Body of pancreas (tissue), 4 donors: Measurements from ENCODE around the gene LPP. TPM values are rescaled to one million over a fixed set of nuclear protein-coding genes. Genes with fewer than 3 reads are reported as not detected.

Experiments
- ATAC-seq: fragments of 150-250 bp; one replicate; pipeline ENCODE4 v1.9.1; 2016
- DNase-seq, 4 donors: peaks; one replicate each; pipeline ENCODE4 v3.0.0-alpha.2; 2019
- H3K27ac ChIP-seq, 4 donors: fragments of 200-600 bp; sonication (generic); 1 replicate in 3 of 4; 2 replicates in 1 of 4; pipeline versions ENCODE4 v1.5.1 to v1.6.1; 2016 to 2019; ENCODE audit warnings: mild to moderate bottlenecking in 1 of 4, mixed read lengths in 1 of 4, moderate library complexity in 1 of 4
- H3K27me3 ChIP-seq, 2 donors: fragments of 200-600 bp; sonication (generic); one replicate each; pipeline ENCODE4 v1.6.0; 2016; ENCODE audit warnings: mild to moderate bottlenecking in 1 of 2
- H3K36me3 ChIP-seq, 2 donors: fragments of 200-600 bp; sonication (generic); replicated peaks in 1 of 2; 2 replicates each; pipeline ENCODE4 v1.5.1; 2016; ENCODE audit warnings: low read depth in 2 of 2; ENCODE audit not compliant: insufficient read depth in 1 of 2
- H3K4me1 ChIP-seq: fragments of 200-600 bp; sonication (generic); one replicate; pipeline ENCODE4 v1.6.0; 2016
- H3K4me3 ChIP-seq, 2 donors: fragments of 200-600 bp; sonication (generic); 1 replicate in 1 of 2; 2 replicates in 1 of 2; pipeline ENCODE4 v1.5.1; 2016 to 2019
- H3K9me3 ChIP-seq, 3 donors: fragments of 200-600 bp; sonication (generic); 1 replicate in 2 of 3; 2 replicates in 1 of 3; pipeline ENCODE4 v1.5.1; 2016
- CTCF ChIP-seq, 7 experiments: fragments of 450-650 bp in 4 of 7; fragments of 200-600 bp in 3 of 7; sonication (generic) in 3 of 7; IDR thresholded peaks; one replicate each; pipeline ENCODE4 v1.5.1; 2016 to 2019; ENCODE audit warnings: antibody characterized with exemption in 7 of 7
- POLR2A ChIP-seq, 3 donors: fragments of 450-650 bp; IDR thresholded peaks; one replicate each; pipeline ENCODE4 v1.6.1; 2016; ENCODE audit warnings: antibody characterized with exemption in 3 of 3, mild to moderate bottlenecking in 2 of 3
- WGBS, 2 donors: methylation state at CpG; one replicate each; pipeline ENCODE4 v1.1.5; 2017; 5-methylcytosine and 5-hydroxymethylcytosine counted together
- intact Hi-C: fragments of 100-400 bp; cut with DNase I; formaldehyde crosslinking; loops from one replicate; pipeline ENCODE4 v1.15.1; 2023
- total RNA-seq, 2 donors: library from RNA; depleted of rRNA; stranded (reverse); fragments of >200 nt; gene quantifications; one replicate each; pipeline ENCODE4 v1.1.0, GENCODE V29; 2016

The LPP gene
- total RNA-seq, 2 donors from 2014 or later: 60.6 to 65.1 TPM

GRCh38 chr3:188627652-188628051 is 473.7 kb downstream of the LPP start:
- Histone ChIP-seq H3K27me3 (no peaks in the 10 kb centered on the region), H3K4me1 (peaks cover 10% of the 10 kb centered on the region), H3K27ac (no peak overlapping the region), H3K9me3 (no peaks in the 10 kb centered on the region), H3K4me3 (no peak overlapping the region), H3K36me3 (no peaks in the 10 kb centered on the region)
- ATAC-seq: no peak
- no peak for DNase-seq
- intact Hi-C loops: no loop called here
- no peak for TF ChIP-seq CTCF (IDR thresholded peaks at IDR 0.05)
- no peak for TF ChIP-seq POLR2A (IDR thresholded peaks at IDR 0.05)

- WGBS, 2 donors: 95 to 97% methylated on average over 5 of the region's 5 CpGs
- Histone ChIP-seq H3K27ac (no peak overlapping the region), H3K36me3 (no peaks in the 10 kb centered on the region), H3K4me1 (peaks cover 19% of the 10 kb centered on the region), H3K27me3 (no peaks in the 10 kb centered on the region), H3K9me3 (no peaks in the 10 kb centered on the region), H3K4me3 (no peak overlapping the region)
- TF ChIP-seq POLR2A (IDR thresholded peaks at IDR 0.05) (no peak), CTCF (IDR thresholded peaks at IDR 0.05) (no peak)
- intact Hi-C loops: no loop called here
- ATAC-seq: no peak
- DNase-seq: no peak
Measured at GRCh38 chr3:188631291-188632010, 477.5 kb downstream of the LPP start.

GRCh38 chr3:188633206-188633605 is 479.2 kb downstream of the LPP start:
- H3K9me3 ChIP-seq: no peaks in the 10 kb centered on the region
- H3K27me3 ChIP-seq: no peaks in the 10 kb centered on the region
- H3K4me3 ChIP-seq: no peak overlapping the region
- intact Hi-C loops: no loop called here
- H3K27ac ChIP-seq: no peak overlapping the region
- DNase-seq (no peak), ATAC-seq (no peak)
- peaks cover 20% of the 10 kb centered on the region for H3K4me1 ChIP-seq
- H3K36me3 ChIP-seq: no peaks in the 10 kb centered on the region
- WGBS, 2 donors: 93 to 96% methylated on average over 4 of the region's 4 CpGs
- TF ChIP-seq POLR2A (IDR thresholded peaks at IDR 0.05) (no peak), CTCF (IDR thresholded peaks at IDR 0.05) (no peak)

- Histone ChIP-seq H3K4me3 (no peak overlapping the region), H3K27ac (no peak overlapping the region), H3K4me1 (peaks cover 20% of the 10 kb centered on the region), H3K36me3 (no peaks in the 10 kb centered on the region), H3K27me3 (no peaks in the 10 kb centered on the region), H3K9me3 (no peaks in the 10 kb centered on the region)
- DNase-seq (no peak), ATAC-seq (no peak)
- intact Hi-C loops: no loop called here
- 96 to 99% methylated on average over 8 of the region's 8 CpGs for WGBS, 2 donors
- no peak for TF ChIP-seq CTCF (IDR thresholded peaks at IDR 0.05)
- TF ChIP-seq POLR2A (IDR thresholded peaks at IDR 0.05): no peak
Measured at GRCh38 chr3:188634285-188634684, 480.3 kb downstream of the LPP start.
